ENCODE data around the gene CRABP2. TPM values are rescaled to one million over a fixed set of nuclear protein-coding genes. Genes with fewer than 3 reads are reported as not detected.

Gene CRABP2
- total and polyA plus RNA-seq, 2 donors: 25.3 to 37.9 TPM

Other genes with a start within 250 kb of the CRABP2 start
- 10.0 TPM for gene MEF2D, start 204.8 kb downstream of the CRABP2 start, total RNA-seq
- gene MEF2D, start 204.8 kb downstream of the CRABP2 start, polyA plus RNA-seq: 55.5 TPM
- 11.8 TPM for gene IQGAP3, start 133.0 kb downstream of the CRABP2 start, total RNA-seq
- 0.32 TPM for gene IQGAP3, start 133.0 kb downstream of the CRABP2 start, polyA plus RNA-seq
- not detected for gene TTC24, start 125.9 kb downstream of the CRABP2 start, total RNA-seq
- gene TTC24, start 125.9 kb downstream of the CRABP2 start, polyA plus RNA-seq: 0.09 TPM
- 27.3 TPM for gene NAXE, start 113.8 kb downstream of the CRABP2 start, total RNA-seq
- gene NAXE, start 113.8 kb downstream of the CRABP2 start, polyA plus RNA-seq: 84.1 TPM
- gene GPATCH4, start 104.1 kb downstream of the CRABP2 start, total RNA-seq: 6.1 TPM
- 24.5 TPM for gene GPATCH4, start 104.1 kb downstream of the CRABP2 start, polyA plus RNA-seq
- gene HAPLN2, start 86.2 kb downstream of the CRABP2 start, total RNA-seq: not detected
- gene HAPLN2, start 86.2 kb downstream of the CRABP2 start, polyA plus RNA-seq: 4.0 TPM
- 0.48 TPM for gene BCAN, start 63.5 kb downstream of the CRABP2 start, total RNA-seq
- 0.19 TPM for gene BCAN, start 63.5 kb downstream of the CRABP2 start, polyA plus RNA-seq
- gene NES, start 28.2 kb downstream of the CRABP2 start, total RNA-seq: 35.7 TPM
- 38.2 TPM for gene NES, start 28.2 kb downstream of the CRABP2 start, polyA plus RNA-seq
- 11.4 TPM for gene METTL25B, start 22.9 kb upstream of the CRABP2 start, total RNA-seq
- 32.6 TPM for gene METTL25B, start 22.9 kb upstream of the CRABP2 start, polyA plus RNA-seq
- 12.5 TPM for gene ISG20L2, start 23.2 kb upstream of the CRABP2 start, total RNA-seq
- 22.8 TPM for gene ISG20L2, start 23.2 kb upstream of the CRABP2 start, polyA plus RNA-seq
- 25.8 TPM for gene MRPL24, start 35.5 kb upstream of the CRABP2 start, total RNA-seq
- gene MRPL24, start 35.5 kb upstream of the CRABP2 start, polyA plus RNA-seq: 115 TPM
- gene HDGF, start 46.1 kb upstream of the CRABP2 start, total RNA-seq: 74.8 TPM
- 113 TPM for gene HDGF, start 46.1 kb upstream of the CRABP2 start, polyA plus RNA-seq
- gene PRCC, start 62.0 kb upstream of the CRABP2 start, total RNA-seq: 17.7 TPM
- gene PRCC, start 62.0 kb upstream of the CRABP2 start, polyA plus RNA-seq: 49.5 TPM
- gene SH2D2A, start 111.3 kb upstream of the CRABP2 start, total RNA-seq: not detected
- gene SH2D2A, start 111.3 kb upstream of the CRABP2 start, polyA plus RNA-seq: 0.70 TPM
- 0.11 TPM for gene INSRR, start 153.5 kb upstream of the CRABP2 start, total RNA-seq
- 0.04 TPM for gene INSRR, start 153.5 kb upstream of the CRABP2 start, polyA plus RNA-seq
- 0.37 TPM for gene NTRK1, start 155.3 kb upstream of the CRABP2 start, total RNA-seq
- 1.0 TPM for gene NTRK1, start 155.3 kb upstream of the CRABP2 start, polyA plus RNA-seq
- gene PEAR1, start 188.1 kb upstream of the CRABP2 start, total RNA-seq: 9.3 TPM
- 13.1 TPM for gene PEAR1, start 188.1 kb upstream of the CRABP2 start, polyA plus RNA-seq
- gene LRRC71, start 215.0 kb upstream of the CRABP2 start, total RNA-seq: 0.16 TPM
- not detected for gene LRRC71, start 215.0 kb upstream of the CRABP2 start, polyA plus RNA-seq

Measured in urinary bladder (tissue), 2 donors.